ENCODE measurements around the gene ABCC11.

The ABCC11 gene

GRCh38 chr16:48160575-48160974 is 86.8 kb downstream of the ABCC11 start:
- H3K9me3 ChIP-seq (ENCODE audit: control insufficient read depth, insufficient read depth, low read depth, low read length), result no peaks in the 10 kb centered on the region
- H3K9ac ChIP-seq (ENCODE audit: low read length), result no peak overlapping the region

GRCh38 chr16:48158296-48158695 is 89.0 kb downstream of the ABCC11 start:
- Histone ChIP-seq H3K9ac (ENCODE audit: low read length) (no peak overlapping the region), H3K27me3 (ENCODE audit: control insufficient read depth, insufficient read depth, low read length) (no peaks in the 10 kb centered on the region), H3K9me3 (ENCODE audit: control insufficient read depth, insufficient read depth, low read depth, low read length) (no peaks in the 10 kb centered on the region), H3K4me3 (ENCODE audit: low read depth, low read length) (no peak overlapping the region), H3K27ac (ENCODE audit: low read depth, low read length) (no peak overlapping the region), H3K36me3 (ENCODE audit: control insufficient read depth, insufficient read depth, low read length) (no peaks in the 10 kb centered on the region), H3K4me1 (ENCODE audit: control insufficient read depth, insufficient read depth, low read length) (no peaks in the 10 kb centered on the region)

More at GRCh38 chr16:48160575-48160974, 86.8 kb downstream of the ABCC11 start:
- no peak overlapping the region for H3K27ac ChIP-seq (ENCODE audit: low read depth, low read length)
- H3K36me3 ChIP-seq (ENCODE audit: control insufficient read depth, insufficient read depth, low read length), result no peaks in the 10 kb centered on the region
- no peak overlapping the region for H3K4me3 ChIP-seq (ENCODE audit: low read depth, low read length)
- peaks cover 6% of the 10 kb centered on the region for H3K4me1 ChIP-seq (ENCODE audit: control insufficient read depth, insufficient read depth, low read length)
- H3K27me3 ChIP-seq (ENCODE audit: control insufficient read depth, insufficient read depth, low read length), result no peaks in the 10 kb centered on the region

GRCh38 chr16:48157794-48158193 is 89.5 kb downstream of the ABCC11 start:
- Histone ChIP-seq H3K36me3 (ENCODE audit: control insufficient read depth, insufficient read depth, low read length) (no peaks in the 10 kb centered on the region), H3K9me3 (ENCODE audit: control insufficient read depth, insufficient read depth, low read depth, low read length) (no peaks in the 10 kb centered on the region), H3K9ac (ENCODE audit: low read length) (no peak overlapping the region), H3K4me3 (ENCODE audit: low read depth, low read length) (no peak overlapping the region), H3K27me3 (ENCODE audit: control insufficient read depth, insufficient read depth, low read length) (no peaks in the 10 kb centered on the region), H3K4me1 (ENCODE audit: control insufficient read depth, insufficient read depth, low read length) (no peaks in the 10 kb centered on the region), H3K27ac (ENCODE audit: low read depth, low read length) (no peak overlapping the region)

GRCh38 chr16:48157302-48157701 is 90.0 kb downstream of the ABCC11 start:
- H3K4me1 ChIP-seq (ENCODE audit: control insufficient read depth, insufficient read depth, low read length), result no peaks in the 10 kb centered on the region
- H3K27me3 ChIP-seq (ENCODE audit: control insufficient read depth, insufficient read depth, low read length), result no peaks in the 10 kb centered on the region
- no peak overlapping the region for H3K9ac ChIP-seq (ENCODE audit: low read length)

GRCh38 chr16:48156790-48157209 is 90.5 kb downstream of the ABCC11 start:
- Histone ChIP-seq H3K36me3 (ENCODE audit: control insufficient read depth, insufficient read depth, low read length) (no peaks in the 10 kb centered on the region), H3K4me1 (ENCODE audit: control insufficient read depth, insufficient read depth, low read length) (no peaks in the 10 kb centered on the region), H3K9ac (ENCODE audit: low read length) (no peak overlapping the region), H3K27me3 (ENCODE audit: control insufficient read depth, insufficient read depth, low read length) (no peaks in the 10 kb centered on the region), H3K9me3 (ENCODE audit: control insufficient read depth, insufficient read depth, low read depth, low read length) (no peaks in the 10 kb centered on the region), H3K27ac (ENCODE audit: low read depth, low read length) (no peak overlapping the region), H3K4me3 (ENCODE audit: low read depth, low read length) (no peak overlapping the region)

More at GRCh38 chr16:48157302-48157701, 90.0 kb downstream of the ABCC11 start:
- Histone ChIP-seq H3K27ac (ENCODE audit: low read depth, low read length) (no peak overlapping the region), H3K9me3 (ENCODE audit: control insufficient read depth, insufficient read depth, low read depth, low read length) (no peaks in the 10 kb centered on the region), H3K4me3 (ENCODE audit: low read depth, low read length) (no peak overlapping the region), H3K36me3 (ENCODE audit: control insufficient read depth, insufficient read depth, low read length) (no peaks in the 10 kb centered on the region)

GRCh38 chr16:48155926-48156789 is 91.2 kb downstream of the ABCC11 start, which contains the start of gene ABCC12:
Gene ABCC12, minus strand, starts transcription at chr16:48155993. Its CDS starts 9,569 bp downstream, at chr16:48146424.
- Histone ChIP-seq H3K4me1 (ENCODE audit: control insufficient read depth, insufficient read depth, low read length) (no peaks in the 10 kb centered on the region), H3K4me3 (ENCODE audit: low read depth, low read length) (no peak within 1 kb of the TSS), H3K9me3 (ENCODE audit: control insufficient read depth, insufficient read depth, low read depth, low read length) (no peaks in the 10 kb centered on the region), H3K27ac (ENCODE audit: low read depth, low read length) (no peak within 1 kb of the TSS), H3K36me3 (ENCODE audit: control insufficient read depth, insufficient read depth, low read length) (no peaks in the 10 kb centered on the region), H3K9ac (ENCODE audit: low read length) (no peak within 1 kb of the TSS), H3K27me3 (ENCODE audit: control insufficient read depth, insufficient read depth, low read length) (no peaks in the 10 kb centered on the region)

GRCh38 chr16:48153774-48154173 is 93.6 kb downstream of the ABCC11 start:
- no peaks in the 10 kb centered on the region for H3K36me3 ChIP-seq (ENCODE audit: control insufficient read depth, insufficient read depth, low read length)
- H3K9ac ChIP-seq (ENCODE audit: low read length), result no peak overlapping the region
- no peaks in the 10 kb centered on the region for H3K9me3 ChIP-seq (ENCODE audit: control insufficient read depth, insufficient read depth, low read depth, low read length)
- no peaks in the 10 kb centered on the region for H3K27me3 ChIP-seq (ENCODE audit: control insufficient read depth, insufficient read depth, low read length)
- no peaks in the 10 kb centered on the region for H3K4me1 ChIP-seq (ENCODE audit: control insufficient read depth, insufficient read depth, low read length)
- H3K4me3 ChIP-seq (ENCODE audit: low read depth, low read length), result no peak overlapping the region
- no peak overlapping the region for H3K27ac ChIP-seq (ENCODE audit: low read depth, low read length)

GRCh38 chr16:48152226-48152625 is 95.1 kb downstream of the ABCC11 start:
- H3K9me3 ChIP-seq (ENCODE audit: control insufficient read depth, insufficient read depth, low read depth, low read length), result no peaks in the 10 kb centered on the region

GRCh38 chr16:48150707-48151106 is 96.6 kb downstream of the ABCC11 start:
- Histone ChIP-seq H3K4me3 (ENCODE audit: low read depth, low read length) (no peak overlapping the region), H3K36me3 (ENCODE audit: control insufficient read depth, insufficient read depth, low read length) (no peaks in the 10 kb centered on the region), H3K9me3 (ENCODE audit: control insufficient read depth, insufficient read depth, low read depth, low read length) (no peaks in the 10 kb centered on the region), H3K27ac (ENCODE audit: low read depth, low read length) (no peak overlapping the region), H3K4me1 (ENCODE audit: control insufficient read depth, insufficient read depth, low read length) (no peaks in the 10 kb centered on the region), H3K9ac (ENCODE audit: low read length) (no peak overlapping the region), H3K27me3 (ENCODE audit: control insufficient read depth, insufficient read depth, low read length) (no peaks in the 10 kb centered on the region)

More at GRCh38 chr16:48152226-48152625, 95.1 kb downstream of the ABCC11 start:
- Histone ChIP-seq H3K27ac (ENCODE audit: low read depth, low read length) (no peak overlapping the region), H3K36me3 (ENCODE audit: control insufficient read depth, insufficient read depth, low read length) (no peaks in the 10 kb centered on the region), H3K27me3 (ENCODE audit: control insufficient read depth, insufficient read depth, low read length) (no peaks in the 10 kb centered on the region), H3K9ac (ENCODE audit: low read length) (no peak overlapping the region), H3K4me3 (ENCODE audit: low read depth, low read length) (no peak overlapping the region), H3K4me1 (ENCODE audit: control insufficient read depth, insufficient read depth, low read length) (no peaks in the 10 kb centered on the region)

GRCh38 chr16:48146710-48147109 is 100.6 kb downstream of the ABCC11 start:
- Histone ChIP-seq H3K4me3 (ENCODE audit: low read depth, low read length) (no peak overlapping the region), H3K9me3 (ENCODE audit: control insufficient read depth, insufficient read depth, low read depth, low read length) (no peaks in the 10 kb centered on the region), H3K36me3 (ENCODE audit: control insufficient read depth, insufficient read depth, low read length) (no peaks in the 10 kb centered on the region), H3K27me3 (ENCODE audit: control insufficient read depth, insufficient read depth, low read length) (no peaks in the 10 kb centered on the region), H3K9ac (ENCODE audit: low read length) (no peak overlapping the region), H3K27ac (ENCODE audit: low read depth, low read length) (no peak overlapping the region), H3K4me1 (ENCODE audit: control insufficient read depth, insufficient read depth, low read length) (no peaks in the 10 kb centered on the region)

GRCh38 chr16:48146131-48146530 is 101.2 kb downstream of the ABCC11 start:
- H3K9ac ChIP-seq (ENCODE audit: low read length), result no peak overlapping the region
- no peaks in the 10 kb centered on the region for H3K36me3 ChIP-seq (ENCODE audit: control insufficient read depth, insufficient read depth, low read length)
- no peaks in the 10 kb centered on the region for H3K9me3 ChIP-seq (ENCODE audit: control insufficient read depth, insufficient read depth, low read depth, low read length)
- no peaks in the 10 kb centered on the region for H3K4me1 ChIP-seq (ENCODE audit: control insufficient read depth, insufficient read depth, low read length)
- no peak overlapping the region for H3K27ac ChIP-seq (ENCODE audit: low read depth, low read length)
- H3K27me3 ChIP-seq (ENCODE audit: control insufficient read depth, insufficient read depth, low read length), result no peaks in the 10 kb centered on the region
- no peak overlapping the region for H3K4me3 ChIP-seq (ENCODE audit: low read depth, low read length)
